HUES6 (cell line): ENCODE data around the gene REPS2.

Experiments
- H3K27ac ChIP-seq: 2 replicates; pipeline ENCODE4 v1.7.0; 2013; ENCODE audit warnings: low read depth, mild to moderate bottlenecking, low read length, inconsistent platforms
- H3K27me3 ChIP-seq: 2 replicates; pipeline ENCODE4 v1.6.1; 2013; ENCODE audit warnings: low read length; ENCODE audit not compliant: control insufficient read depth, insufficient read depth
- H3K36me3 ChIP-seq: 2 replicates; pipeline ENCODE4 v1.6.1; 2013; ENCODE audit warnings: low read length; ENCODE audit not compliant: control insufficient read depth, insufficient read depth
- H3K4me1 ChIP-seq: 2 replicates; pipeline ENCODE4 v1.6.1; 2013; ENCODE audit warnings: low read length; ENCODE audit not compliant: control insufficient read depth, insufficient read depth
- H3K4me3 ChIP-seq: 2 replicates; pipeline ENCODE4 v1.5.1; 2013; ENCODE audit warnings: low read depth, low read length
- H3K9ac ChIP-seq: one replicate; pipeline ENCODE4 v1.6.1; 2013; ENCODE audit warnings: mild to moderate bottlenecking, low read length
- H3K9me3 ChIP-seq: 2 replicates; pipeline ENCODE4 v1.6.1; 2013; ENCODE audit warnings: low read depth, low read length; ENCODE audit not compliant: control insufficient read depth, insufficient read depth

Gene REPS2

GRCh38 chrX:17020851-17021821 lies 74.7 kb downstream of the REPS2 start:
- Histone ChIP-seq H3K4me1 (peaks cover 2% of the 10 kb centered on the region; the same call in 1 of the 2 replicates), H3K27me3 (peaks cover 19% of the 10 kb centered on the region; the same call in 1 of the 2 replicates), H3K36me3 (no peaks in the 10 kb centered on the region), H3K9ac (no peak overlapping the region), H3K9me3 (no peaks in the 10 kb centered on the region), H3K27ac (no peak overlapping the region), H3K4me3 (no peak overlapping the region)

GRCh38 chrX:17021851-17022604 lies 75.6 kb downstream of the REPS2 start:
- Histone ChIP-seq H3K9ac (no peak overlapping the region), H3K36me3 (no peaks in the 10 kb centered on the region), H3K9me3 (no peaks in the 10 kb centered on the region), H3K27ac (no peak overlapping the region), H3K4me3 (no peak overlapping the region), H3K27me3 (peaks cover 21% of the 10 kb centered on the region; the same call in 1 of the 2 replicates), H3K4me1 (peaks cover 2% of the 10 kb centered on the region; the same call in 1 of the 2 replicates)

- Histone ChIP-seq H3K27ac (no peak overlapping the region), H3K27me3 (peaks cover 24% of the 10 kb centered on the region; the same call in 1 of the 2 replicates), H3K36me3 (no peaks in the 10 kb centered on the region), H3K4me1 (peaks cover 2% of the 10 kb centered on the region; the same call in 1 of the 2 replicates), H3K4me3 (no peak overlapping the region), H3K9ac (no peak overlapping the region), H3K9me3 (no peaks in the 10 kb centered on the region)
Measured at GRCh38 chrX:17023661-17024060, 77.2 kb downstream of the REPS2 start.

GRCh38 chrX:17024886-17025285 lies 78.4 kb downstream of the REPS2 start:
- Histone ChIP-seq H3K9ac (no peak overlapping the region), H3K36me3 (no peaks in the 10 kb centered on the region)

GRCh38 chrX:17025621-17026302 lies 79.3 kb downstream of the REPS2 start:
- H3K4me3 ChIP-seq, result no peak overlapping the region
- no peaks in the 10 kb centered on the region for H3K9me3 ChIP-seq
- H3K9ac ChIP-seq, result no peak overlapping the region
- H3K27me3 ChIP-seq, result peaks cover 30% of the 10 kb centered on the region; the same call in 1 of the 2 replicates
- H3K36me3 ChIP-seq, result no peaks in the 10 kb centered on the region
- no peak overlapping the region for H3K27ac ChIP-seq
- peaks cover 2% of the 10 kb centered on the region; the same call in 1 of the 2 replicates for H3K4me1 ChIP-seq

More at GRCh38 chrX:17024886-17025285, 78.4 kb downstream of the REPS2 start:
- peaks cover 30% of the 10 kb centered on the region; the same call in 1 of the 2 replicates for H3K27me3 ChIP-seq
- H3K27ac ChIP-seq, result no peak overlapping the region
- no peaks in the 10 kb centered on the region for H3K9me3 ChIP-seq
- peaks cover 2% of the 10 kb centered on the region; the same call in 1 of the 2 replicates for H3K4me1 ChIP-seq
- no peak overlapping the region for H3K4me3 ChIP-seq

- no peak overlapping the region for H3K4me3 ChIP-seq
- no peaks in the 10 kb centered on the region for H3K9me3 ChIP-seq
- no peak overlapping the region for H3K27ac ChIP-seq
- no peaks in the 10 kb centered on the region for H3K36me3 ChIP-seq
- peaks cover 2% of the 10 kb centered on the region; the same call in 1 of the 2 replicates for H3K4me1 ChIP-seq
- peaks cover 32% of the 10 kb centered on the region; the same call in 1 of the 2 replicates for H3K27me3 ChIP-seq
- H3K9ac ChIP-seq, result no peak overlapping the region
Measured at GRCh38 chrX:17027931-17028330, 81.5 kb downstream of the REPS2 start.

- no peak overlapping the region for H3K4me3 ChIP-seq
- no peaks in the 10 kb centered on the region for H3K36me3 ChIP-seq
- H3K9me3 ChIP-seq, result no peaks in the 10 kb centered on the region
- H3K9ac ChIP-seq, result no peak overlapping the region
- peaks cover 2% of the 10 kb centered on the region; the same call in 1 of the 2 replicates for H3K4me1 ChIP-seq
- peaks cover 36% of the 10 kb centered on the region; the same call in 1 of the 2 replicates for H3K27me3 ChIP-seq
- H3K27ac ChIP-seq, result no peak overlapping the region
Measured at GRCh38 chrX:17028356-17028755, 81.9 kb downstream of the REPS2 start.

GRCh38 chrX:17030092-17030491 lies 83.6 kb downstream of the REPS2 start:
- Histone ChIP-seq H3K27ac (no peak overlapping the region), H3K36me3 (no peaks in the 10 kb centered on the region), H3K9ac (no peak overlapping the region), H3K27me3 (peaks cover 38% of the 10 kb centered on the region; the same call in 1 of the 2 replicates), H3K4me1 (no peaks in the 10 kb centered on the region; the same call in 1 of the 2 replicates), H3K4me3 (no peak overlapping the region), H3K9me3 (no peaks in the 10 kb centered on the region)

GRCh38 chrX:17030580-17031270 lies 84.3 kb downstream of the REPS2 start:
- H3K9me3 ChIP-seq, result no peaks in the 10 kb centered on the region
- no peak overlapping the region for H3K4me3 ChIP-seq
- peaks cover 34% of the 10 kb centered on the region; the same call in 1 of the 2 replicates for H3K27me3 ChIP-seq
- H3K9ac ChIP-seq, result no peak overlapping the region
- no peaks in the 10 kb centered on the region for H3K36me3 ChIP-seq
- no peaks in the 10 kb centered on the region for H3K4me1 ChIP-seq
- H3K27ac ChIP-seq, result no peak overlapping the region

GRCh38 chrX:17031827-17032226 lies 85.4 kb downstream of the REPS2 start:
- H3K4me1 ChIP-seq, result no peaks in the 10 kb centered on the region
- H3K27me3 ChIP-seq, result peaks cover 28% of the 10 kb centered on the region; the same call in 1 of the 2 replicates
- H3K36me3 ChIP-seq, result no peaks in the 10 kb centered on the region
- no peak overlapping the region for H3K9ac ChIP-seq
- no peak overlapping the region for H3K4me3 ChIP-seq
- no peaks in the 10 kb centered on the region for H3K9me3 ChIP-seq
- H3K27ac ChIP-seq, result no peak overlapping the region
